Osteocyte (in vitro differentiated cells): Measurements from ENCODE around the gene ATP1A3. TPM values are rescaled to one million over a fixed set of nuclear protein-coding genes. Genes with fewer than 3 reads are reported as not detected.

Source experiments
- DNase-seq: peaks from one replicate; pipeline ENCODE4 v3.0.0; 2021; ENCODE audit warnings: mixed read lengths; ENCODE audit not compliant: unreplicated experiment; ENCODE audit errors: extremely low spot score
- H3K27ac Mint-ChIP-seq: one replicate; pipeline ENCODE4 v1.8.0; 2021; ENCODE audit warnings: mild to moderate bottlenecking, mixed read lengths; ENCODE audit not compliant: unreplicated experiment
- H3K27me3 Mint-ChIP-seq: one replicate; pipeline ENCODE4 v1.8.0; 2021; ENCODE audit warnings: mixed read lengths; ENCODE audit not compliant: unreplicated experiment
- H3K36me3 Mint-ChIP-seq: one replicate; pipeline ENCODE4 v1.8.0; 2021; ENCODE audit warnings: mixed read lengths; ENCODE audit not compliant: unreplicated experiment
- H3K4me1 Mint-ChIP-seq: one replicate; pipeline ENCODE4 v1.8.0; 2021; ENCODE audit warnings: mixed read lengths; ENCODE audit not compliant: unreplicated experiment
- H3K4me3 Mint-ChIP-seq: one replicate; pipeline ENCODE4 v1.8.0; 2021; ENCODE audit warnings: mild to moderate bottlenecking, moderate library complexity, mixed read lengths; ENCODE audit not compliant: unreplicated experiment
- H3K9me3 Mint-ChIP-seq: one replicate; pipeline ENCODE4 v1.8.0; 2021; ENCODE audit warnings: mixed read lengths; ENCODE audit not compliant: unreplicated experiment
- total RNA-seq: library from RNA; stranded (reverse); gene quantifications from 2 replicates; pipeline ENCODE4 v1.2.1, GENCODE V29; 2021
- TF ChIP-seq, protein P1 (sequence below): fragments of 200-600 bp; sonication (generic); IDR thresholded peaks from 2 replicates; pipeline ENCODE4 v1.5.0; 2021; ENCODE audit warnings: antibody characterized with exemption, mild to moderate bottlenecking, moderate library complexity

ATP1A3 gene
- total RNA-seq, 1 donor from 2014 or later, result not detected

- Mint-ChIP-seq H3K4me1 (peaks cover 10% of the 10 kb centered on the region), H3K4me3 (no peak overlapping the region), H3K27me3 (peaks cover 66% of the 10 kb centered on the region), H3K27ac (no peak overlapping the region), H3K9me3 (no peaks in the 10 kb centered on the region), H3K36me3 (peaks cover 5% of the 10 kb centered on the region)
- DNase-seq, result peak; percentile 85
- TF ChIP-seq, protein P1, sequence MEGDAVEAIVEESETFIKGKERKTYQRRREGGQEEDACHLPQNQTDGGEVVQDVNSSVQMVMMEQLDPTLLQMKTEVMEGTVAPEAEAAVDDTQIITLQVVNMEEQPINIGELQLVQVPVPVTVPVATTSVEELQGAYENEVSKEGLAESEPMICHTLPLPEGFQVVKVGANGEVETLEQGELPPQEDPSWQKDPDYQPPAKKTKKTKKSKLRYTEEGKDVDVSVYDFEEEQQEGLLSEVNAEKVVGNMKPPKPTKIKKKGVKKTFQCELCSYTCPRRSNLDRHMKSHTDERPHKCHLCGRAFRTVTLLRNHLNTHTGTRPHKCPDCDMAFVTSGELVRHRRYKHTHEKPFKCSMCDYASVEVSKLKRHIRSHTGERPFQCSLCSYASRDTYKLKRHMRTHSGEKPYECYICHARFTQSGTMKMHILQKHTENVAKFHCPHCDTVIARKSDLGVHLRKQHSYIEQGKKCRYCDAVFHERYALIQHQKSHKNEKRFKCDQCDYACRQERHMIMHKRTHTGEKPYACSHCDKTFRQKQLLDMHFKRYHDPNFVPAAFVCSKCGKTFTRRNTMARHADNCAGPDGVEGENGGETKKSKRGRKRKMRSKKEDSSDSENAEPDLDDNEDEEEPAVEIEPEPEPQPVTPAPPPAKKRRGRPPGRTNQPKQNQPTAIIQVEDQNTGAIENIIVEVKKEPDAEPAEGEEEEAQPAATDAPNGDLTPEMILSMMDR, result peak; percentile 64
These were observed 4.4 kb upstream of the ATP1A3 start for GRCh38 chr19:41998246-41999020.

GRCh38 chr19:41997851-41998229, 3.8 kb upstream of the ATP1A3 start:
- H3K9me3 Mint-ChIP-seq, result no peaks in the 10 kb centered on the region
- H3K27ac Mint-ChIP-seq, result no peak overlapping the region
- TF ChIP-seq, protein P1, result no peak
- peaks cover 69% of the 10 kb centered on the region for H3K27me3 Mint-ChIP-seq
- H3K4me1 Mint-ChIP-seq, result peaks cover 10% of the 10 kb centered on the region
- peaks cover 5% of the 10 kb centered on the region for H3K36me3 Mint-ChIP-seq
- no peak for DNase-seq
- H3K4me3 Mint-ChIP-seq, result no peak overlapping the region

DNA sequence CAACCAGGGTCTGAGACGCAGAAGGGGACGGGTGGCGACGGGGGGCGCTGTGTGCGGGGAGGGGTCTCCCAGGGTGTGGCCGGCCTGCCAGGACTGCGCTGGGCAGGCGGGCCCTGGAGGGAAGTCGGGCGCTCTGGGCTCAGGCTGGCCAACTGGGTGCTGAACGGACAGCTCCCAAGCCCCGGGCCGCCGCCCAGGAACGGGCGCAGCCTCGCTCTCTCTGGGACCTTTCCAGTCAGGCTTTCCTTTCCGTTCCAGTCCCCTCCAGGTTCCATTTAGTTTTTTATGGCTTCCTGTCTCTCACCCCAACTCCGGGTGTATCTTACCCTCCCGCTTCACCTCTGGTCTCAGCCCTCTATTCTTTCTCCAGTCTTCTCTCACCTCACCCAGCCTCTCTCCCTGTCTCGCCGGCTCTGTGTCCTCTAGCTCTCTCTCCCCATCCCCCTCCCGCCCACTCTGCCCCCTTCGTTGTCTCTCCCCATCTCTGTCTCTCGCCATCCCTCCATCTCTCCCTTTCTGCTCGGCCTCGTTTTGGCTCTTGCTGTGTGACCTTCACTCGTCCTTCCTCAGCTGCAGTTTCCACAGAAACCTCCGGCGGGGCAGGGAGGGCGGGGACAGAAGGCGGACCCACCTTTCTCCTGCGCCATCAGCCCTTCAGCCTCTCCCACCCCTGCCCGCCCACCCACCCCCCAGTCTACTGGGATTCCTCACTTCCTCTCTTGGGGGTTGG, 3.3 kb upstream of the ATP1A3 start:
- TF ChIP-seq, protein P1, result no peak
- no peak overlapping the region for H3K4me3 Mint-ChIP-seq
- no peaks in the 10 kb centered on the region for H3K9me3 Mint-ChIP-seq

GRCh38 chr19:41995959-41996797, 2.1 kb upstream of the ATP1A3 start:
- Mint-ChIP-seq H3K4me1 (peaks cover 10% of the 10 kb centered on the region), H3K27me3 (peaks cover 65% of the 10 kb centered on the region)
- TF ChIP-seq, protein P1, result no peak

More for the DNA sequence above, 3.3 kb upstream of the ATP1A3 start:
- no peak overlapping the region for H3K27ac Mint-ChIP-seq
- peaks cover 5% of the 10 kb centered on the region for H3K36me3 Mint-ChIP-seq
- H3K4me1 Mint-ChIP-seq, result peaks cover 10% of the 10 kb centered on the region
- peaks cover 73% of the 10 kb centered on the region for H3K27me3 Mint-ChIP-seq
- DNase-seq, result no peak

More at GRCh38 chr19:41995959-41996797, 2.1 kb upstream of the ATP1A3 start:
- H3K4me3 Mint-ChIP-seq, result no peak overlapping the region
- no peaks in the 10 kb centered on the region for H3K9me3 Mint-ChIP-seq
- no peak overlapping the region for H3K27ac Mint-ChIP-seq
- DNase-seq, result no peak
- peaks cover 5% of the 10 kb centered on the region for H3K36me3 Mint-ChIP-seq
